HepG2 (cell line): ENCODE results near the gene JKAMP. TPM values are rescaled to one million over a fixed set of nuclear protein-coding genes. Genes with fewer than 3 reads are reported as not detected.

Experiments used
- ADNP ChIP-seq: sonication (generic); formaldehyde crosslinking; IDR thresholded peaks from 2 replicates; pipeline ENCODE4 v1.4.0; 2020; ENCODE audit warnings: missing genetic modification reagents
- AKAP8 ChIP-seq: sonication (generic); formaldehyde crosslinking; IDR thresholded peaks from 2 replicates; pipeline ENCODE4 v1.5.1; 2020; ENCODE audit warnings: mild to moderate bottlenecking, missing genetic modification reagents
- ARID5B ChIP-seq: IDR thresholded peaks from 2 replicates; pipeline ENCODE4 v1.4.0; 2020; ENCODE audit warnings: mild to moderate bottlenecking, missing genetic modification reagents
- CHCHD3 ChIP-seq: sonication (generic); formaldehyde crosslinking; IDR thresholded peaks from 2 replicates; pipeline ENCODE4 v1.8.0; 2022; ENCODE audit warnings: mild to moderate bottlenecking, missing genetic modification reagents, moderate library complexity
- CREM ChIP-seq, 2 experiments: sonication (generic) in 1 of 2; formaldehyde crosslinking in 1 of 2; IDR thresholded peaks; 2 replicates each; pipeline versions ENCODE4 v1.4.0 to v1.6.1; 2016 to 2020; ENCODE audit warnings: antibody characterized with exemption in 1 of 2, mild to moderate bottlenecking in 1 of 2, missing genetic modification reagents in 1 of 2
- FOXA1 ChIP-seq, 2 experiments: fragments of 450-650 bp in 1 of 2; sonication (generic) in 1 of 2; formaldehyde crosslinking in 1 of 2; IDR thresholded peaks; 2 replicates each; pipeline versions ENCODE4 v1.4.0 to v1.6.1; 2016 to 2020; ENCODE audit warnings: missing genetic modification reagents in 1 of 2
- HDAC1 ChIP-seq: sonication (generic); formaldehyde crosslinking; IDR thresholded peaks from 2 replicates; pipeline ENCODE4 v1.5.1; 2020; ENCODE audit warnings: mild to moderate bottlenecking, missing genetic modification reagents
- HHEX ChIP-seq: IDR thresholded peaks from 2 replicates; pipeline ENCODE4 v1.6.1; 2016; ENCODE audit warnings: control low read depth
- HMG20A ChIP-seq: IDR thresholded peaks from 2 replicates; pipeline ENCODE4 v1.6.1; 2016; ENCODE audit warnings: borderline replicate concordance
- HNRNPK ChIP-seq: fragments of 200-400 bp; formaldehyde crosslinking; IDR thresholded peaks from 2 replicates; pipeline ENCODE4 v1.6.1; 2018; ENCODE audit warnings: low read length, low read depth, moderate library complexity, mild to moderate bottlenecking; ENCODE audit not compliant: poor library complexity, severe bottlenecking
- HOXA5 ChIP-seq: sonication (generic); formaldehyde crosslinking; IDR thresholded peaks from 2 replicates; pipeline ENCODE4 v1.4.0; 2020; ENCODE audit warnings: missing genetic modification reagents
- JDP2 ChIP-seq: sonication (generic); formaldehyde crosslinking; IDR thresholded peaks from 2 replicates; pipeline ENCODE4 v1.8.1; 2022; ENCODE audit warnings: missing genetic modification reagents, borderline replicate concordance
- LCORL ChIP-seq, 2 experiments: fragments of 450-650 bp in 1 of 2; sonication (generic) in 1 of 2; formaldehyde crosslinking in 1 of 2; IDR thresholded peaks; 2 replicates each; pipeline versions ENCODE4 v1.5.0 to v1.6.1; 2017 to 2020; ENCODE audit warnings: antibody characterized with exemption in 1 of 2, missing genetic modification reagents in 1 of 2
- MLLT10 ChIP-seq: sonication (generic); formaldehyde crosslinking; IDR thresholded peaks from 2 replicates; pipeline ENCODE4 v1.4.0; 2020; ENCODE audit warnings: missing genetic modification reagents
- NFYC ChIP-seq: IDR thresholded peaks from 2 replicates; pipeline ENCODE4 v1.6.1; 2016; ENCODE audit warnings: missing genetic modification reagents, missing compliant biosample characterization
- POLR2G ChIP-seq: fragments of 200-400 bp; formaldehyde crosslinking; IDR thresholded peaks from 2 replicates; pipeline ENCODE4 v1.6.1; 2018; ENCODE audit warnings: mild to moderate bottlenecking, low read depth, low read length, moderate library complexity
- SP2 ChIP-seq: sonication (generic); formaldehyde crosslinking; IDR thresholded peaks from 2 replicates; pipeline ENCODE4 v1.5.1; 2020; ENCODE audit warnings: mild to moderate bottlenecking, missing genetic modification reagents
- TBX2 ChIP-seq: sonication (generic); formaldehyde crosslinking; IDR thresholded peaks from 2 replicates; pipeline ENCODE4 v1.5.0; 2020; ENCODE audit warnings: missing genetic modification reagents, mild to moderate bottlenecking, borderline replicate concordance
- THRA ChIP-seq: sonication (generic); formaldehyde crosslinking; IDR thresholded peaks from 2 replicates; pipeline ENCODE4 v1.4.0; 2020; ENCODE audit warnings: missing genetic modification reagents, borderline replicate concordance
- ZFP36L2 ChIP-seq: sonication (generic); formaldehyde crosslinking; IDR thresholded peaks from 2 replicates; pipeline ENCODE4 v1.4.0; 2020; ENCODE audit warnings: missing genetic modification reagents
- ZNF224 ChIP-seq: sonication (generic); formaldehyde crosslinking; IDR thresholded peaks from 2 replicates; pipeline ENCODE4 v1.5.0; 2020; ENCODE audit warnings: mild to moderate bottlenecking, missing genetic modification reagents
- ZNF263 ChIP-seq: sonication (generic); formaldehyde crosslinking; IDR thresholded peaks from 2 replicates; pipeline ENCODE4 v1.4.0; 2020; ENCODE audit warnings: missing genetic modification reagents
- ZNF552 ChIP-seq: sonication (generic); formaldehyde crosslinking; IDR thresholded peaks from 2 replicates; pipeline ENCODE4 v1.9.0; 2022; ENCODE audit warnings: missing genetic modification reagents, mild to moderate bottlenecking, borderline replicate concordance
- ZNF556 ChIP-seq: sonication (generic); formaldehyde crosslinking; IDR thresholded peaks from 2 replicates; pipeline ENCODE4 v1.4.0; 2020; ENCODE audit warnings: mild to moderate bottlenecking, missing genetic modification reagents, borderline replicate concordance
- ZNF572 ChIP-seq: sonication (generic); formaldehyde crosslinking; IDR thresholded peaks from 2 replicates; pipeline ENCODE4 v1.5.1; 2020; ENCODE audit warnings: mild to moderate bottlenecking, missing genetic modification reagents
- ZNF672 ChIP-seq: sonication (generic); formaldehyde crosslinking; IDR thresholded peaks from 2 replicates; pipeline ENCODE4 v1.8.1; 2022; ENCODE audit warnings: missing genetic modification reagents
- polyA plus RNA-seq, 8 experiments: library from polyadenylated mRNA; depleted of rRNA in 3 of 8; stranded (reverse) in 7 of 8; unstranded in 1 of 8; fragments of >200 nt; fragmentation: Illumina TruSeq in 4 of 8; extraction: Trizol in 4 of 8; gene quantifications; 2 replicates each; pipeline versions ENCODE4 v1.2.1 to v1.2.3, GENCODE V29; 2011 to 2016; ENCODE audit warnings: low read depth in 4 of 8, missing spikeins in 1 of 8, mixed read lengths in 1 of 8; ENCODE audit not compliant: insufficient read depth in 1 of 8
- total RNA-seq, 5 experiments: library from RNA; depleted of rRNA; stranded (reverse); fragments of >200 nt; fragmentation: Illumina TruSeq; extraction: Trizol; gene quantifications; 2 replicates each; pipeline ENCODE4 v1.2.3, GENCODE V29; 2016; ENCODE audit warnings: low read depth in 1 of 5

Gene JKAMP
- total and polyA plus RNA-seq, 2 of the 13 experiments (the other 11 are each of a cell fraction or from before 2014, with no cell fraction given): 56.4 to 135 TPM

- TF ChIP-seq ZNF572 (CRISPR knock-in tag) (no peak), LCORL (IDR thresholded peaks at IDR 0.05) (no peak), LCORL (CRISPR knock-in tag; IDR thresholded peaks at IDR 0.05) (no peak), HOXA5 (CRISPR knock-in tag) (no peak), HHEX (CRISPR knock-in tag) (no peak), ZFP36L2 (CRISPR knock-in tag) (no peak), ARID5B (CRISPR knock-in tag) (no peak; the same call in 1 of the 2 replicates), ZNF552 (CRISPR knock-in tag) (no peak), AKAP8 (CRISPR knock-in tag) (no peak), ZNF672 (CRISPR knock-in tag) (no peak), HMG20A (CRISPR knock-in tag) (no peak), POLR2G (peak; percentile 22; the same call in 1 of the 2 replicates), MLLT10 (CRISPR knock-in tag) (no peak), THRA (CRISPR knock-in tag) (no peak), CREM (IDR thresholded peaks at IDR 0.05) (no peak), CREM (CRISPR knock-in tag; IDR thresholded peaks at IDR 0.05) (no peak), JDP2 (CRISPR knock-in tag) (peak; percentile 53; the same call in 1 of the 2 replicates), HDAC1 (CRISPR knock-in tag) (no peak; the same call in 1 of the 2 replicates), FOXA1 (IDR thresholded peaks at IDR 0.05) (no peak), FOXA1 (CRISPR knock-in tag; IDR thresholded peaks at IDR 0.05) (no peak), HNRNPK (no peak), NFYC (CRISPR knock-in tag) (no peak), ADNP (no peak), ZNF263 (no peak), SP2 (CRISPR knock-in tag) (no peak), CHCHD3 (CRISPR knock-in tag) (0 out of 2 replicates have a peak, but pooled peaks have one; percentile 25), ZNF224 (no peak), ZNF556 (CRISPR knock-in tag) (no peak), TBX2 (no peak)
Measured at GRCh38 chr14:59464486-59465315, 19.6 kb upstream of the JKAMP start (continued).
